Effector CD4-positive, alpha-beta T cell (primary cell): ENCODE data around the gene PCBP3.
"Not testable (repeated sequence)": the region's sequence is repeated elsewhere in the genome, so short reads cannot be mapped to it uniquely, and the experiment has no call there.

Experiments
- DNase-seq: peaks from one replicate; pipeline ENCODE4 v3.0.0-alpha.2; 2020

The PCBP3 gene

DNA sequence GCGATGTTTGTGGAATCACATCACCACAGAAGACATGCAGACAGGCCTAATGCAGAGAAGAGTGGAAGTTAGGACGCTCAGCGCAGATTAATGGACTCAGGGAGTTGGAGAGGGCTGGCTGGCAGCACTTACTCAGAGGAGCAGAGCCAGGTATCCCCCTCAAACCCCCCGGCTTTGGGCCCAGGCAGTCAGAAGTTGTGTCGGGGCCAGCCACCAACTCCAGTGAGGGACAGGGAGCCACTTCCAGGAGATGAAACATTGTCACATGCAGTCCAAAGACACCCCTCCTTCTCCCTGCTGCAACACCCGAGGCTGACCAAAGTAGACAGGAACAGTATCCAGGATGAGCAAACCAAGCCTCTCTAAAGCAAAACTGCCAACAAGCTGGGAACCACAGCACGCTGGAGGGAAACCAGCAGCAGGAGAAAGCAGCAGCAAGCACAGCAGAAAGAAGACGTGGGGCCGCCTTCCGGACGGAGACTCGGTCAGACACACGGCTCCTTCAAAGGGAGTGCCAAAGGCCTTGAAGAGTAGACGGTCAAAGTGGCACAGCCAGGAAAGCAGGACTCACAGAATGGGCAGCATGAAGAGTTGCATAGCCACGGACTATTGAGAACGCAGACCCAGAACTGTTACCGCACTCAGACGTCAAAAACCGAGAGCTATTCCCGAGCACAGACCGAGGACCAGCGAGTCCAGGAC is 149.3 kb downstream of the PCBP3 start:
- DNase-seq, result no peak

DNA sequence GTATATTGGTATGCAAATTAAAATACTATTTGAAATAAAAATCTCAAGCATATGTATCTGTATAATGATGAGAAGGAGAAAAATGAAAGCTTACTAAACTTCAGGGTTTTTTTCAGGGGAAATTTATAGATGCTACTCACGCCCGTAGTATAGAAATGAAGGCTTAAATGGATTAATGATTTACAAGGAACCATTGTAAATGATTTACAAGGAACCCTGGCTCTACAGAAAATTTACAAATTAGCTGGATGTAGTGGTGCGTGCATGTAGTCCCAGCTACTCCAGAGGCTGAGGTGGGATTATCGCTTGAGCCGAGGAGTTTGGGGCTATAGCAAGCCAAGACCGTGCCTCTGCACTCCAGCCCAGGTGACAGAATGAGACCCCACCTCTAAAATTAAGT is 150.5 kb downstream of the PCBP3 start:
- DNase-seq, result no peak

DNA sequence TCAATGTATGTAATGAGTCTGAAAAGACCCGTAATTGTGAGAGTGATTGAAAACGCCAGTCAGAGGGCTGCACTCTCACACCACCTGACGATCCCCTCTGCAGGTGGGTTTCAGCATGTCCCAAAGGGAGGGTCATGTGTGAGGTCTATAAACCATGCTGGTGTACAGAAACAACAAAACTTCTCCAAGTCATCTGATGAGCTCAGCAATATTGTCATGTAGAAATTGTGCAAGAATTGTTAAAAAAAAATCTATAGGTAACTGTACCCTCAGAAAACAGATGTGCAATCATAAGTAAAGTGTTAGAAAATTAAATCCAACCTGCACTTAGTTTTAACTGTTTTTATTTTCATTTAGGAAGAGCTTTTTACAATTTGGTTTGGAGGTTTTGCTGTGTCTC is 152.5 kb downstream of the PCBP3 start:
- no peak for DNase-seq

DNA sequence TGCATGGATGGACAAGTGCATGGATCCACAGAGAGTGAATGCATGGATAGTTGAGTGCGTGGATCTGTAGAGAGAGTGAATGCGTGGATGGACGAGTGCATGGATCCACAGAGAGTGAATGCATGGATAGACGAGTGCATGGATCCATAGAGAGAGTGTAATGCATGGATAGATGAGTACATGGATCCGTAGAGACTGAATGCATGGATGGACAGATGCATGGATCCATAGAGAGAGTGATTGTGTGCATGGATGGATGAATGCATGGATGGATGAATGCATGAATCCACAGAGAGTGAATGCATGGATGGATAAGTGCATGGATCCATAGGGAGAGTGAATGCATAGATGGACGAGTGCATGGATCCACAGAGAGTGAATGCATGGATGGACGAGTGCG is 153.8 kb downstream of the PCBP3 start:
- no peak for DNase-seq

DNA sequence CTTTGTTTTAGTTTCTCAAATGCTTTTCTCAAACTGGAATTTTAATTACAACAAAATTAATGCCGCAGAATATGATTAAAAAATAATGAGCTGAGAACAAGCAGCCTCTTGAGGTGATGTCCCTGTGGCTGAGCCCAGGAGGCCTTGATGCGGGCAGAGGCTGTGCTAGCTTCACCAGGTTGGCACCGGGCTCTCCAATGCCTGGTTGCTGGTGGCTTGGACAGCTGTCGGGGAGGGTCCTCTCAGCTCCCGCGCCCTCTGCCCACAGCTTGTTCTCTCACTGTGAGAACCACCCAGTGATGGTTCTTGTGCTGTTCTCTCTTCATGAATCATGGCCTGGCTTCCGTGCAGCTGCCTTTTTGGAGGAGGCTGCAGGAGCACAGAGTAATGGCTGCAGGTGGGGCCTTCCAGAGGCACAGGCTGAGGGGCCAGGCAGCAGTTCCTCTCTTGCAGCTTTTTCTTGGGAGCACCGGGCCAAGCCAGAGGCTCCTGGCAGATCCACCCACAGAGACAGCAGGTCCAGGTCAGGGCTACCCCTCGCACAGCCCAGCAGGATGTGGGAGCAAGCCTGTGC is 156.3 kb downstream of the PCBP3 start:
- DNase-seq, result no peak

DNA sequence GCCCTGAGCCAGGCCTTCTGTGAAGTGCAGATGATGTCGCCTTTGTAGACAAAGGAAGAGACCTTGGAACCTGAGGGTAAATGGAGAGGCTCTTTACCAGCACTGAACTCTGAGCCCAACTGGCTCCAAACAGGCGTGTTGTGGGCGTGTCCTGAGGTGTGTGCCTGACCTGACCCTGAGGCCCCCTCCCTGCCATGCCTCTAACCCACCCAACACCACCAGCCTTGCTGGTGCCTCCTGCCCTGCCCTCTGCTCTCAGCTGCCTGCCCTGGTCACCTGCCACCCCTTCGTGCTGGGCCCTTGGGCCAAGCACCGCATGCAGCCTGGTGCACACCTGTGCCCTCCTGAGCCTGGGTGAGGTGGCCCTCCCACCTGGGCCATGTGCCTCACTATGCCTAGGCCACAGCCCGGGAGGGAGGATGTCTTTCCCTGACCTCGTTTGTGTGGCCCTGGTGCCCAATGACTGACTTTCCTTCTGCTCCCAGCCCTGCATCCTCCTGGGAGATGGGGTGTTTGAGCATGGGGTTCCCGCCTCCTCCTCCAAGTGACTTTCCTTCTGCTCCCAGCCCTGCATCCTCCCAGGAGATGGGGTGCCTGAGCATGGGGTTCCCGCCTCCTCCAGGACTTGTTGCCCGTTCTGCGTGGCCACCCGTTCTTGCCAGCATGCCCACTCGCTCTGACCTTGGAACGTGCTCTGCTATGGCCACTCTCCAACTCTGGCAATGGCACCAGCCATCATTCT is 157.0 kb downstream of the PCBP3 start:
- DNase-seq, result no peak

DNA sequence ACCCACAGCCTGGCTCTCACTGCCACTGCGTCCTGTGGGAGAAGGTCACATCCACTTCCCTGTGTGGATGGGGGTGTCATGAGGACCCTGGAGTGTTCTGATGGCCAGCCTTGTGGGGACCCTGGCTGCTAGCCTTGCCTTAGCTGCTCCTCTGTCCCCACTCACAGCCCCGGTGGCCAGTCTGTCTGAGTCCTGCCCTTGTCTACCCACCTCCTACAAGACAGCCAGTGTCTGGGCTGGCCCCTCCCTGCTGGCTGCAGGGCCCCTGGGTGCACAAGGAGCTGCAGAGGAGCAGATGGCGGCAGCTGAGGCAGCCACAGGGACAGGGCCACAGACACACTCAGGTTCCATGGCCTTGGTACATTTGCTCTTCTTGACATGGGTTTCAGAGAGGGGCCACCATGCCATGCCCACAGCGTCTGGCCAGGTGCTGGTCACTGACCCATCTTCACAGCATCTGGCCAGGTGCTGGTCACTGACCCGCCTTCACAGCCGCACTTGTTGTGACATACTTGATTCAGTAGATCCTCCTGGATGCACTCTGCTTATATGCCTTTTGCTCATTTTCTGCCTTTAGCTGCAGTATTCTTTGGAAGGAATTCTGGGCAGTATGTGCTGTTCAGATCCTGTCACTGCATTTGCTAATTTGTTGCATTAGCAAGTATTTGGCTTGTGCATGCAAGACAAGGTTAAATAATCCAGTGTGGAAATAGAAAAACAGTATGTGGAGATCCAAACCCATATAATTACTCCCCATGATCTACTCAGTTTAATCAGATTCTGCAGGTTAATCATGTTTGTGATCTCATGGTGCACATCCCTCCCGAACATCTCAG is 157.8 kb downstream of the PCBP3 start:
- DNase-seq, result no peak

DNA sequence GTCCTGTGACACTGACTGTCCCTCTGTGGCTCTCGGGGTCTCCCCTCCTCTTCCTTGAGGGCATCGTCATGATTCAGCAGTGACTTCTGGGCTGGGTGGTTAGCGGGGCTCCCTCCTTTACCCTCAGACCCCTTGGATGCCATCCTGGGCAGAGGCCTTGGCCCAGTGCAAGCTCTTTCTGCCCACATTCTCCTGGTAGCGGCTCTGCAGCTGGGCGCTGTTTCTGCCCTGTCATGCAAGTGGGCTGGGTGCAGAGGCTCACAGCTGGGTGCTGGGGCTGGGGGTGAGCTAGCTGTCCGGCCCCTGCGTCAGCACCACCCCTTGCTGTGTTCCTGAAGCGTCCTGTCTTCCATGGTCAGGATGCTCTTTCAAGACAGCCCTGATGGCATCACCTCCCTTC is 158.5 kb downstream of the PCBP3 start:
- no peak for DNase-seq

DNA sequence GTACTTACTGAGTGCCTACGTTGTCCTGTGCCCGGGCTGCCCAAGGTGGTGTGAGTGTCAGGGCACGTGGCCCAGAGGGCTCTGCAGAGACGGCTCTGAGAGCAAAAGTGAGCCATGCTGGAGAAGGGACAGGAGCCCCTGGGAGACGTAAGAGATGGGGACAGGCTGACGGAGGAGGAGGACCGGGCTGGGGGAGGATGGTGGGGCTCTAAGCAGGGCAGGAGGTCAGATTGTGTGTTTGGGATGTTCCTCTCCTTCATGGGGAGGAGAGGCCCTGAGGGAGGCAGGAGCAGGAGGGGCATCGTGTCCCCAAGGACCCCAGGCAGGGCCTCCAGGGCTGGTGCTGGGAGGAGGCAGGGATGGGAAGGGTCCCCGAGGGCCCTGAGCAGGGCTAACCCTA is 158.9 kb downstream of the PCBP3 start:
- no peak for DNase-seq

DNA sequence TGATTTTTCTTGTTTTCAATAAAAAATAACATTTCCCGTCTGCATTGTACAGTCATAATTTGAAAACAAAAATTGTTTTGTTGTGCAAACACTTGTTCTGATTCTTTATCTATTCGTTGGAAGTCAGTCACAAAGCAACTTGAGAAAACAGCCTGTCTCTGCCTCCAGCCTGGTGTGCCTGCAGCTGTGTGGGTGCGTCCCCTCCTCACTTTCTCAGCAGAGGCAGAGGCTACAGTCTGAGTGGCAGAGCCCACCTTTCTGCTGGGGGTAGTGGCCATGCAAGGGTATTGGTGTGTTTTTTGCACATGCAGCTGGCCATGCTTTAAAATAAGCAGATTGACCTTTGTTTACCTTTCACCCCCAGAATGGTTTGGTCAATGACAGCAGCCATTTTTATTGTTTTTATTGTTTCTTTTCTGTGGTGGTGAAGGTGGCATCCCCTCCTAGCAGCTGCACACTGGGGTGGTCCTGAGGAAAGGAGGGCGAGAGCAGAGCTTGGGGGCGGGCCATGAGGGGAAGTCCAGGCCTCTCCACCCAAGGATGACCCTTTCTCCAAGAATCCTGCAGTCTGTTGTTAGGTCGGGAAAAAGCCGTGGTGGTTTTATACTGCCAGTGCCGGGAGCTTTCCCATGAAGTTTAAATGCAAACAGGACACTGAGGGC is 159.6 kb downstream of the PCBP3 start:
- DNase-seq, result no peak

DNA sequence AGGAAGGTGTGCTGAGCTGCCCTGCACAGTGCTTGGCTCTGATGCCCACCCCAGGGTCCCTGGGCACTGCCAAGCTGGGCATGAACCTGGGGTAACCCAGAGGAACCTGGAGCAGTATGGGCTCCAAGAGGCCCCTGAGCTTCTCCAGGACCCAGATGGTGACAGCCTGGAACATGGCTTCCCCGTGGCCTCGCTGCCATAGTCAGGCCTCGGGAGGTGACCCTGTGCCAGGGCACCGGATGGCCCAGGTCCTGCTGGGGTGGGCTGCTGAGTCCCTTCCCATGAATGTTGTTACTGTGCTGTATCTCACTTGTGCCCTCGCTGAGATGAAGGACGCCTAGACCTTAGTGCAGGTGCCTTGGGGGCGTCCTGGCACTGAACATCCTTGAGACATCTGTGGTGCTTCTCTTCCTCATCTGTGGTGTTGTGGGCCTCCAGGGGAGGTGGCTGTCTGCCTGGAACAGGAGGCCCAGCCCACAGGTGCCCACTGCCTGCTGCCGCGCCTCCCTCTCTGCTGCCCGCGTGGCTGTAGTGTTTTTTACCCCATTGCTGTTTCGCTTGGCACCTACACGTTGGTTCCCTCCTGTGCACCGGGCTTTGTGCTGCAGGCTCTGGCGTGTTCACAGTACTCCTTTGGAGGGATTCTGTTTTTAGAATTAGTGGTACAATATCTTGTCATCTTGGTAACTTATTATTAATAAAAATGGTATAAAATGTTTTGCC is 160.3 kb downstream of the PCBP3 start:
- no peak for DNase-seq

DNA sequence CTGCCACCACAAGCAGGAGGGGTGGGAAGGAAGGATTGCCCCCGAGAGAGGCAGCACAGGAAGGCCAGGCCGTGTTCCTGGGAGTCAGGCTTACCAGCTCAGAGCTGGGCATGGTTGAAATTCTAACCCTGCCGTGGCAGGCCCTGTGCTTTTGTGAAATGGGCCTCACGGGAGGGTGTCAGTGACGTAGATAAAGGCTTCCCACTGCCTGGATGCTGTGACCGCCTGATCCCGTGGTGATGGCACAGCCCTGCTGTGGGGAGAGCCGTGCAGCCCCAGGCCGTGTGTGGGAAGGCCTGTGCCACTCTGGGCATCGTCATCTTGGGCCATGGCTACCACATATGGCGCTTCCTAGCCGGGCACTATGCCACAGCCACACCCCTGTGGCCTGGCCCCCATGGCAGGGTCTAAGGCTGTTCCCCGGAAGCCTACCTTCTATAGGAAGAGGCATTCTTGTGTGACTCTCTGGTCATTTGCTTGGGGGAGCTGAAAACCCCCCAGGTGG is 161.3 kb downstream of the PCBP3 start:
- no peak for DNase-seq

DNA sequence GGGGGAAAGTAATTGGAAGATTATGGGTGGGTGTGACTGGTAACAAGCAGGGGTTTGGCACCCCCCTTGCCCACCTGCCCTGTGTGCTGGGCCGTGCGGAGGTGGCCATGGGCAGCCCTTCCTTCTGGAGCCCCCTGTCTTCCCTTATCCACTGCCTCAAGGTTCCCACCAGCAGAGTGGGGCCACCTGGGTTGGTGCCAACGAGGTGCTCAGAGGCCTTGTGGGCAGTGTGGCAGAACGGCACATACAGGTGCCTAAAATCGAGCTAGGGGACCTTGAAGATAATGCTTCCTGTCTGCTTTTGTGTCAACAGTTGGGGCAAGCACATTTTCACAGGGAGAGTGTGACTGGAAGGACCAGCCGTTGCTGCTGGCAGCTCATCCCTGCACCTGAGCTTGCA is 161.8 kb downstream of the PCBP3 start:
- DNase-seq, result no peak

DNA sequence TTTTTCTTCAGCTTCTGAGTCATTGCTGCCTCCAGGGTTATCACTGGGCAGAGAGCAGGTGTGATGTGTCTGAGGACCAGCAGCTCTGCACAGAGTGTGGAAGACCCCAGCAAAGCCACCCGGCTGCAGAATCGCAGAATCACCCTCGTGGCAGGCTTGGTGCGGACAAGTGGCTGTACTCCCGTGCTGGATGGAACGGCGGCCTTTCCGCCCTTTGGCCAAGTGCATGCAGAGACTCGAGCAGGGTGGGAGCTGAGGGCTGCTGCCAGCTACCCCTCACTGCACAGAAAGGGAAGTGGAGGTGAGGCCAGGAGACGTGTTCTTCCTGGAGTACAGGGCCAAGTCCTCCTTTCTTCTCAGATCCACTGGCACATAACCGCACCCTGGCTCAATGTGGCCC is 162.5 kb downstream of the PCBP3 start:
- no peak for DNase-seq

DNA sequence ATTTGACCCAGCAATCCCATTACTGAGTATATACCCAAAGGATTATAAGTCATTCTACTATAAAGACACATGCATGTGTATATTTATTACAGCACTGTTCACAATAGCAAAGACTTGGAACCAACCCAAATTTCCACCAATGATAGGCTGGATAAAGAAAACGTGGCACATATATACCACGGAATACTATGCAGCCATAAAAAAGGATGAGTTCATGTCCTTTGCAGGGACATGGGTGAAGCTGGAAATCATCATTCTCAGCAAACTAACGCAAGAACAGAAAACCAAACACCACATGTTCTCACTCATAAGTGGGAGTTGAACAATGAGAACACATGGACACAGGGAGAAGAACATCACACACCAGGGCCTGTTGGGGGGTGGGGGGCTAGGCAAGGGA is 165.1 kb downstream of the PCBP3 start:
- DNase-seq, result not testable (repeated sequence)

DNA sequence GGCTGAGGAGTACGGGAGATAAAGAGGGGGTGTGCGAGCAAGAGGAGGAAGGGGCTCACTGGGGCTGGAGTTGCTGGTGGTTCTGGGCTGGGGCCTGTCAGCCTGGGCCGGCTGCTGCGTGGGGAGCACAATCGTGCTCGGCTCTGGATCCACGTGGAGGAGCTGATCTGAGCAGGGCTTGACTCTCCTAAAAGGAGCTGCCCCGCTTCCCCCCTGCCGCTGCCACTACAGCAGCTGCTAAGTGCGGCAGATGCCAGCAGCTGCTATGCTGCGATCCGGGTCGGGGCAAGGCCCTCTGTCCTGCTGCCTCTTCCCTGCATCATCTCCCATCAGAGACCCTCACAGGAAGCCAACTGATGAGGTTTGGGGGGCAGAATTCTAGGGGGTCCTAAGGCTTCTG is 165.9 kb downstream of the PCBP3 start:
- no peak for DNase-seq

DNA sequence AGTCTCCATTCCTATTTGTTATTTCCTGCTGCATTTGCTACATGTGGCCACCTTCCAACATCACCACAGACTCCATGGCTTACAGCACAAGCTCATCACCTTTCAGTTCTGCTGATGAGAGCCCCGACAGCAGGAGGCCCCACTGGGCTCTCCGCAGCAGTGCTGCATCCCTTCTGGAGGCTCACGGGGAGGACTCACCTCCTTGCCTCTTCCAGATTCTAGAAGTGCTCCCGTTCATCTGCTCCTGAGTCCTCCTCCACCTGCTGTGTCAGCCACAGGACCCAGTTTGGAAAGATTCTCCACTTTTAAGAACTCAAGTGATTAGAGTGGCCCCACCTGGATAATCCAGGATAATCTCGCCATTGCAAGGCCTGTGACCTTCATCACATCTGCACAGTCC is 167.6 kb downstream of the PCBP3 start:
- DNase-seq, result no peak

DNA sequence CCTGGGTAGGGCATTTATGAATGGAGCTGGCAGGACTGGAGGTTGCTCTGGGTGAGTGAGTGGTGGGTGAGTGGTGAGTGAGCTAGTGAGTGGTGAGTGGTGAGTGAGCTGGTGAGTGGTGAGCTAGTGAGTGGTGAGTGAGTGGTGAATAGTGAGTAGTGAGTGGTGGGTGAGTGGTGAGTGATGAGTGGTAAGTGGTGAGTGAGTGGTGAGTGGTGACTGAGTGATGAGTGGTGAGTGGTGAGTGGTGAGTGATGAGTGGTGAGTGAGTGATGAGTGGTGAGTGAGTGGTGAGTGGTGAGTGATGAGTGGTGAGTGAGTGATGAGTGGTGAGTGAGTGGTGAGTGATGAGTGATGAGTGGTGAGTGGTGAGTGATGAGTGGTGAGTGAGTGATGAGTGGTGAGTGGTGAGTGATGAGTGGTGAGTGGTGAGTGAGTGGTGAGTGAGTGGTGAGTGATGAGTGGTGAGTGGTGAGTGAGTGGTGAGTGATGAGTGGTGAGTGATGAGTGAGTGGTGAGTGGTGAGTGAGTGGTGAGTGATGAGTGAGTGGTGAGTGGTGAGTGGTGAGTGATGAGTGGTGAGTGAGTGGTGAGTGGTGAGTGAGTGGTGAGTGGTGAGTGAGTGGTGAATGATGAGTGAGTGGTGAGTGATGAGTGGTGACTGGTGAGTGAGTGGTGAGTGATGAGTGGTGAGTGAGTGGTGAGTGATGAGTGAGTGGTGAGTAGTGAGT is 170.8 kb downstream of the PCBP3 start:
- not testable (repeated sequence) for DNase-seq

DNA sequence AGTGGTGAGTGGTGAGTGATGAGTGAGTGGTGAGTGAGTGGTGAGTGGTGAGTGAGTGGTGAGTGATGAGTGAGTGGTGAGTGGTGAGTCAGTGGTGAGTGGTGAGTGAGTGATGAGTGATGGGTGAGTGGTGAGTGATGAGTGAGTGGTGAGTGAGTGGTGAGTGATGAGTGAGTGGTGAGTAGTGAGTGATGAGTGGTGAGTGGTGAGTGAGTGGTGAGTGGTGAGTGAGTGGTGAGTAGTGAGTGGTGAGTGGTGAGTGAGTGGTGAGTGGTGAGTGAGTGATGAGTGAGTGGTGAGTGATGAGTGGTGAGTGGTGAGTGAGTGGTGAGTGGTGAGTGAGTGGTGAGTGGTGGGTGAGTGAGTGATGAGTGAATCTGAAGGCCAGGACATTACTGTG is 172.3 kb downstream of the PCBP3 start:
- DNase-seq, result not testable (repeated sequence)

DNA sequence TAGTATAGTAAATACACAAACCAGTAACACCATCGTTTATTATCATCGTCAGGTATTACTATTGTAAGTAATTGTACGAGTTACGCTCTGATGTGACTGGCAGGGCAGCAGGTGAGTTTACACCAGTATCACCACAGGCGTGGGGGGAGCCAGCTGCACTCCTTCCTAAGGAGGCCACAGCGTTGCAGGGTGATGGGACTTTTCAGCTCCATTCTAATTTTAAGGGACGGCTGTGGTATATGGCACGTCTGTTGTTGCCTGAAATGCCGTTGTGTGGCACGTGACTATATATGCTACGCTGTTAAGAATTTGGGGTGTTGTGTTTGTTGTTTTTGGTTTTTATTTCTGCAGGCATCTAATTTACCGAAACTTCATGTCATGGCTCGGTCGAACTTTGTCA is 173.3 kb downstream of the PCBP3 start:
- no peak for DNase-seq

DNA sequence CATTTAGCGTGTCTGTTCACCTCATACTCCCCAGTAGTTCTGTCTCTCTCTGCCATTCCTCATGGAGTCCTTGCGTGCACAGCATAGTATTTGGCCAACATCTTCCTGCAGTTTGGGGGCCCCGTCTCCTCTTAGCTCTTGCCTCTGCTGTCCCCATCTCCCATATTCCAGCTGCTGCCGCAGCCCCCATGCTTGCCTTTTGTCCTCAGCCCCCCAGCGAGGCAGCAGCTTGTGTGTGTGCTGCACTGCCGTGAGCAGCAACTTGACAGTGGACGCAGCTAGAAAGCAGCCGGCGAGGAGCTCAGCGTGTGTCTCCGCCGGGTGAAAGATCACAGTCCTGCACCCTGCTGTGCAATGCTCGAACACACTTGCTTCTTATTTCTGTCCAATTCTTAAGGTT is 173.8 kb downstream of the PCBP3 start:
- DNase-seq, result no peak
